GM13977 (cell line): Measurements from ENCODE around the gene ZFP64.

Source experiments
- DNase-seq: peaks from one replicate; pipeline ENCODE4 v3.0.0; 2012; ENCODE audit warnings: low spot score
- in situ Hi-C: fragments of 300-500 bp; cut with MboI; formaldehyde crosslinking; loops from one replicate; pipeline ENCODE4 v1.12.0; 2022; ENCODE audit warnings: low sequenced_read_pairs, low pct_unique_long_range_greater_than_20kb, mixed read lengths, inconsistent platforms; ENCODE audit not compliant: unreplicated experiment
- TF ChIP-seq, protein P1 (sequence below): IDR thresholded peaks from 2 replicates; pipeline ENCODE4 v1.5.1; 2012; ENCODE audit warnings: mild to moderate bottlenecking, control low read depth; ENCODE audit not compliant: insufficient read depth; ENCODE audit errors: extremely low read depth, missing control alignments

ZFP64 gene

DNA sequence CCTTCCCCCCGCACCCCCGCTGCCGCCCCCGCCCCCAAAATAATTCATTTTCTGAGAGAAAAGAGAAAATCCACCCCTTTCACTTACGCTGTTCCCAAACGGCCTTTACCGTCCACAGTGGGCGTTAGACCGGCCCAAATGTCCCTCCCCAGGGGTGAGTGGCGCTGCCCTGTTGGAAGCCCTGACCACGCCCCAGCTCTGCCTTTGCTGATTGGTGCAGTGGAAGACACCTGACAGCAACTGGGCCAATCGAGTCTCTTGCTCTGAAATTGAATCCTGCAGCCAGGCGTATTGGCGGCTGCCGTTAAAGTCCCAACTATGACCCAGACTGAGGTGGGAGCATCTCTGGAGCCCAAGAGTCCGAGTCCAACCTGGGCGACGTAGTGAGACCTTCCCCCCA is 15.7 kb downstream of the ZFP64 start:
- DNase-seq: no peak
- TF ChIP-seq, protein P1, sequence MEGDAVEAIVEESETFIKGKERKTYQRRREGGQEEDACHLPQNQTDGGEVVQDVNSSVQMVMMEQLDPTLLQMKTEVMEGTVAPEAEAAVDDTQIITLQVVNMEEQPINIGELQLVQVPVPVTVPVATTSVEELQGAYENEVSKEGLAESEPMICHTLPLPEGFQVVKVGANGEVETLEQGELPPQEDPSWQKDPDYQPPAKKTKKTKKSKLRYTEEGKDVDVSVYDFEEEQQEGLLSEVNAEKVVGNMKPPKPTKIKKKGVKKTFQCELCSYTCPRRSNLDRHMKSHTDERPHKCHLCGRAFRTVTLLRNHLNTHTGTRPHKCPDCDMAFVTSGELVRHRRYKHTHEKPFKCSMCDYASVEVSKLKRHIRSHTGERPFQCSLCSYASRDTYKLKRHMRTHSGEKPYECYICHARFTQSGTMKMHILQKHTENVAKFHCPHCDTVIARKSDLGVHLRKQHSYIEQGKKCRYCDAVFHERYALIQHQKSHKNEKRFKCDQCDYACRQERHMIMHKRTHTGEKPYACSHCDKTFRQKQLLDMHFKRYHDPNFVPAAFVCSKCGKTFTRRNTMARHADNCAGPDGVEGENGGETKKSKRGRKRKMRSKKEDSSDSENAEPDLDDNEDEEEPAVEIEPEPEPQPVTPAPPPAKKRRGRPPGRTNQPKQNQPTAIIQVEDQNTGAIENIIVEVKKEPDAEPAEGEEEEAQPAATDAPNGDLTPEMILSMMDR: no peak
- in situ Hi-C loops: no loop called here

DNA sequence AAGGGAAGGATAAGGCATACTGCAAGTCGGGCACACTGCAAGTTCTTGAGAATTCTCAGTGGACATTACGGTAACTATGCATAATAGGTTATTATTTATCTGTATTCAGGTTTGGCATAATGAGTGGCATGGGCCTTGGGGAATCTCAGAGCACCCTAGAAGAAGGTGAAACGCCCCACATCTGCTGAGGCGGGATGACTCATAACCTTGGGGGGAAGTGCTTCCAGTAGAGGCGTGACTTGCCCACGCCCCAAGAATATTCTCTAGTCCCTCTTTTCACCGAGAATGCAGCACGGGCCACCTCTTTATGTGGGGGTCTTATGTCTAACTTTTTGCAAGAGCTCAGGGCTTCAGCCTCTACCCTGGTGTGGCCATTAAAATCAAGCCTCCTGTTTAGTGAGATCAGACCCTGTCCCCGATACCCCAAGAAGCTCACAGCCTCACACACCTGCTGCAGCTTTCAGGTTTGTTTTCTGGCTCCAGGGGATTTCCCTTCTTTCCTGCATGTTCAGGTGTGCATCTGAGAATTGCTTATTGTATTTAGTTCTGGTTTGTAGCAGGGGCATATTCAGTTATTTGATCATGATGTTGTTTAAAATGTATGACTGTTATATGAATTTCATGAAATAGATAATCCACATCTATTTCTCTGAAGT is 19.1 kb downstream of the ZFP64 start:
- TF ChIP-seq, protein P1: no peak
- peak; percentile 67 for DNase-seq
- in situ Hi-C loops: no loop called here

DNA sequence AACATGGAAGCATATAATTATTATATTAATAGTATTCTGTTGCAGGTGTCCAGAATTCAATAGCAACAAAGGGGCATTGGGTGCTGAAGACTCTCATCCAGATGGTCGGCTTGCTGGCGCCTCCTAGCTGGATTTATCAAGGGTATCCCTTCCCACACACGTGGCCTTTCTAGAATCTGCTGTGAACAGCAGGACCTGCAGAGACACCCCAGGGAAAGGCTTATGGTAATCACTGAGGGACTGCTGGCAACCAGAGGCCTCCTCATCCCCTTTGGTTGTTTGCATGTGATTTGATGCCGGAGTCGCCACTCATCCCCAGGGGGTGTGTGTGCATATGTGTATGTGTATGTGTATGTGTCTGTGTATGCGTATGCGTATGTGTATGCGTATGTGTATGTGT is 20.6 kb downstream of the ZFP64 start:
- DNase-seq: no peak
- TF ChIP-seq, protein P1: no peak
- in situ Hi-C loops: no loop called here

DNA sequence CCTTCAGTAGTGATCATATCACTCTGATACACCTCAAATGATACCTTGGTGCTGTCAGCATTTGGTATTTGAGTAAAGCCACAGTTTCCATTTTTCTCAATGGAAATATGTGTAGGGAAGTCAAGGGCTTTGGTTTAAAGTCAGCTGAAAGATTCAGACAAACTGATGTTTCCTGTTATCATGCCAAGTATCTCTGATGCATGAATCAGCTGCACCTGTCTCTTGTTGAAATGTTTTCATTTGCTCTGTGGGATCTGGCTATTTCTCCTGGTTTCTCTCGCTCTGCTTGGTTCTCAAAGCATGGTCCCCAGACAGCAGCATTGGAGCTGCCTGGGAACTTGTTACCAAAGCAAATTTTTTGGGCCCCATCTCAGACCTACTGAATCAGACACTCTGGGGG is 23.5 kb downstream of the ZFP64 start:
- in situ Hi-C loops: no loop called here
- no peak for DNase-seq
- TF ChIP-seq, protein P1: no peak

DNA sequence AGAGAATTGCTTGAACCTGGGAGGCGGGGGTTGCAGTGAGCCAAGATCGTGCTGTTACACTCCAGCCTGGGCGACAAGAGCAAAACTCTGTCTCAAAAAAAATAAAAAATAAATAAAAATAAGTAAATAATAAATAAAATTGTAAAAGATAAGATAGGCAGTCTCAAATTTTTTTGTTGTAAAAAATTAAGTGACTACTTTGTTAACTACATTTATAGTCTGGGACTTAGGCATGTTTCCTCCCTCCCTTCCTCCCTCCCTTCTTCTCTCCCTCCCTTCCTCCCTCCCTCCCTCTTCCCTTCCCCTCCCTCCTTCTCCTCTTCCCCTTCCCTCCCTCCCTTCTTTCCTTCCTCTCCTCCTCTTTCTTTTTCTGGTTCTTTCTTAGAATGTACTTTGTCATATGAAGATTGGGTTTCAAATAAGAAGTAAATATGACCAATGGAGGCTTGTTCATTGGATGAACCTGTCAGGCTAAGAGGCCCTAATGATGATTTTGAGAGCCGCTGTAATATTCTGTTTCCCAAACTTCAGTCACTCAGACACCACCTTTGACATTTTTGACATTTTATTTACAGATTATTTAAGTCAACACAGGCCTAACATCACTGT is 24.2 kb downstream of the ZFP64 start:
- TF ChIP-seq, protein P1: no peak
- in situ Hi-C loops: no loop called here
- DNase-seq: no peak

DNA sequence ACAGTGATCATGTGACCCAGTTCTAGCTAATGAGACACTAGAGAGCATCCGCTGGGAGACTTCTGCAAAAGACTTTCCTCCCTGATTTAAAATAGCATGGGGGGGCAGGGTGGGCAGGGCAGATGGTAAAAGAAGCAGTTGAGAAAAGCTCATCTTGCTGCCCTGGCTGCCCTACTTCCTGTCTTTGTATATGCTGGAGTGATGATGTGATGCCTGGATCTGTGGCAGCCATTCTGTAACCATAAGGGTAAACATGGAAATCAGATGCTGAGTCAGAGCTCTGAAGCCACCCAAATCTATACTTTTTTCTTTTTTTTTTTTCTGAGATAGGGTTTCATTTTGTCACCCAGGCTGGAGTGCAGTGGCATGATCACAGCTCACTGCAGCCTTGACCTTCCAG is 25.4 kb downstream of the ZFP64 start:
- in situ Hi-C loops: no loop called here
- no peak for DNase-seq
- TF ChIP-seq, protein P1: no peak
